A549 (cell line): ENCODE data around the gene CADPS2.

Experiments used
- CHD2 ChIP-seq: fragments of 150-350 bp; IDR thresholded peaks from 2 replicates; pipeline ENCODE4 v1.6.1; 2014; ENCODE audit warnings: low read length; ENCODE audit not compliant: partially characterized antibody
- CTCF ChIP-seq: fragments of >200 bp; sonication (Bioruptor Twin); formaldehyde crosslinking; IDR thresholded peaks from 3 replicates; pipeline ENCODE4 v1.5.1; 2016
- FOSB ChIP-seq: fragments of 250-450 bp; sonication (Bioruptor Pico); IDR thresholded peaks from 2 replicates; pipeline ENCODE4 v1.5.0; 2020; ENCODE audit warnings: mild to moderate bottlenecking, moderate library complexity
- HDAC2 ChIP-seq: fragments of 200-600 bp; sonication (generic); IDR thresholded peaks from 2 replicates; pipeline ENCODE4 v1.6.1; 2016
- HMGXB4 ChIP-seq: fragments of 250-450 bp; sonication (Bioruptor Pico); IDR thresholded peaks from 2 replicates; pipeline ENCODE4 v1.5.0; 2021; ENCODE audit warnings: mild to moderate bottlenecking, moderate library complexity, borderline replicate concordance
- JUNB ChIP-seq: fragments of >200 bp; sonication (Bioruptor Twin); formaldehyde crosslinking; IDR thresholded peaks from 2 replicates; pipeline ENCODE4 v1.6.1; 2016
- MAX ChIP-seq: IDR thresholded peaks from 2 replicates; pipeline ENCODE4 v1.6.1; 2012
- PHF8 ChIP-seq: fragments of 200-600 bp; sonication (generic); IDR thresholded peaks from 2 replicates; pipeline ENCODE4 v1.6.1; 2016; ENCODE audit warnings: low read depth, mild to moderate bottlenecking, antibody characterized with exemption, moderate library complexity, borderline replicate concordance
- POLR2A ChIP-seq: IDR thresholded peaks from 2 replicates; pipeline ENCODE4 v1.6.1; 2012; ENCODE audit warnings: mild to moderate bottlenecking, low read length
- RAD21 ChIP-seq, 2 experiments: fragments of >200 bp in 1 of 2; sonication (Bioruptor Twin) in 1 of 2; formaldehyde crosslinking in 1 of 2; IDR thresholded peaks in 1 of 2; conservative IDR thresholded peaks in 1 of 2; 2 replicates in 1 of 2; 3 replicates in 1 of 2; pipeline ENCODE4 v1.6.1; 2012 to 2018; ENCODE audit warnings: inconsistent platforms in 1 of 2
- REST ChIP-seq: fragments of 200-600 bp; sonication (generic); IDR thresholded peaks from 2 replicates; pipeline ENCODE4 v1.6.1; 2016; ENCODE audit warnings: antibody characterized with exemption, mild to moderate bottlenecking, moderate library complexity
- ZC3H11A ChIP-seq: fragments of 450-650 bp; IDR thresholded peaks from 2 replicates; pipeline ENCODE4 v1.6.1; 2014; ENCODE audit warnings: antibody characterized with exemption, mild to moderate bottlenecking
- ZSCAN20 ChIP-seq: fragments of 250-450 bp; sonication (Bioruptor Pico); IDR thresholded peaks from 2 replicates; pipeline ENCODE4 v1.8.0; 2022; ENCODE audit warnings: mild to moderate bottlenecking, moderate library complexity

GRCh38 chr7:122553761-122554160, 332.5 kb downstream of the CADPS2 start:
- TF ChIP-seq CTCF, result no peak
- TF ChIP-seq ZSCAN20 (CRISPR knock-in tag), result no peak
- no peak for TF ChIP-seq PHF8
- TF ChIP-seq ZC3H11A, result no peak
- no peak for TF ChIP-seq REST
- TF ChIP-seq HMGXB4 (CRISPR knock-in tag), result no peak
- no peak for TF ChIP-seq FOSB
- no peak for TF ChIP-seq RAD21 (conservative IDR thresholded peaks at IDR 0.05 in 1 of 2, IDR thresholded peaks at IDR 0.05 in 1 of 2)
- TF ChIP-seq MAX, result no peak
- TF ChIP-seq JUNB, result no peak
- no peak for TF ChIP-seq POLR2A
- TF ChIP-seq CHD2, result no peak
- TF ChIP-seq HDAC2, result no peak
